GM11168 (cell line): ENCODE results near the gene SEC63.
"Not testable (repeated sequence)": the region's sequence is repeated elsewhere in the genome, so short reads cannot be mapped to it uniquely, and the experiment has no call there.

Source experiments
- in situ Hi-C: fragments of 300-500 bp; cut with MboI; formaldehyde crosslinking; loops from one replicate; pipeline ENCODE4 v1.12.0; 2022; ENCODE audit warnings: low sequenced_read_pairs; ENCODE audit not compliant: unreplicated experiment

SEC63 gene

GRCh38 chr6:107936162-107936909 is 21.7 kb downstream of the SEC63 start:
- in situ Hi-C loops, result no loop called here

- in situ Hi-C loops, result not testable (repeated sequence)
Measured at GRCh38 chr6:107934229-107934628, 23.8 kb downstream of the SEC63 start.

DNA sequence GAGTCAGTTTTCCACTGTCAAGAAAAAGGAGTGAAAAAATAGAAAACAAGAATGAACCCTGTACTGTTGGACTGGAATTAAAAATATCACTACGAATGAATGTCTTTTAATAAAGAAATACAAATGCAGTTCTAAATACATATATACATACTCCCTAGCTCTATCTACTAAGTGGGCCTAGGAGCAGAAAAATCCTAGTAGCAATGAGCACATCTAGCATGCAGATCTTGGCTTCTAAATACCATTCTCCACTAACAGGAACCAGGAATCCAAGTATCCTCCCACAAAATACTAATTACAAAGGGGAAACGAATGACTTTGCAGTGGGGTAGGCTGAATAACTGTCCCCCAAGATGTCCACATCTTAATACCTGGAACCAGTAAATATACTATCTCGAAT is 25.4 kb downstream of the SEC63 start:
- in situ Hi-C loops, result no loop called here

DNA sequence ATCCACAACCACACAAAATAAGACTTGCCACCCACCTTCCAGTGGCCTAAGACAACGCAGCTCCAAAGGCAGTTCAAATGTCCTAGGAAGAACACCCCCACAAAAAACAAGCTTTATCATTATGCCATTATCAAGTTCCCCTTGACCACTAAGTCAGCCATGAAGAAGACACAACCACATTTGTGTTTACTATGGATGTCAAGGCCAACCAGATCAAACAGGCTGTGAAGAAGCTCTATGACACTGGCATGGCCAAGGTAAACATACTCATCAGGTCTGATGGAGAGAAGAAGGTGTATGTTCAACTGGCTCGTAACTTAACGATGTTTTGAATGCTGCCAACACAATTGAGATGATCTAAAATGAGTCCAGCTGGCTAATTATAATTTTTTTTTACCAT is 26.1 kb downstream of the SEC63 start:
- in situ Hi-C loops, result no loop called here

DNA sequence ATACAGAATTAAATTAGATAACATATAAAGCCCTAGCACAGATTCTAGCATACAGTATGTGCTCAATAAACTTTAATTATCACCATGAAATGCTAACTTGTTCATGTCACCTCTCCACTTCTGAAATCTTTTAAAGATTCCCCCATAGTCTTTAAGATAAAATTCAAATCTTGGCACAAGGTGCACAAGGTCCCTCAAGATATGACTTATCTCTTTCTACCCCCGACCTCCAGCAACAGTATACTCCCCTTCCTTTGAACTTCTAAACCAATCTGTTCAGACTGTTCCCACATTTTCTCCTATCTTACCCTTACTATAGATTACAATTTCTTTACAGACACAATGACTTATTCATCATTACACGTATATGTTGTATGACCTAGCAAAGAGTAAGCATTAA is 29.0 kb downstream of the SEC63 start:
- in situ Hi-C loops, result no loop called here

GRCh38 chr6:107926697-107927544 is 31.1 kb downstream of the SEC63 start:
- in situ Hi-C loops, result not testable (repeated sequence)

GRCh38 chr6:107917451-107918375 is 40.3 kb downstream of the SEC63 start:
- in situ Hi-C loops, result no loop called here

DNA sequence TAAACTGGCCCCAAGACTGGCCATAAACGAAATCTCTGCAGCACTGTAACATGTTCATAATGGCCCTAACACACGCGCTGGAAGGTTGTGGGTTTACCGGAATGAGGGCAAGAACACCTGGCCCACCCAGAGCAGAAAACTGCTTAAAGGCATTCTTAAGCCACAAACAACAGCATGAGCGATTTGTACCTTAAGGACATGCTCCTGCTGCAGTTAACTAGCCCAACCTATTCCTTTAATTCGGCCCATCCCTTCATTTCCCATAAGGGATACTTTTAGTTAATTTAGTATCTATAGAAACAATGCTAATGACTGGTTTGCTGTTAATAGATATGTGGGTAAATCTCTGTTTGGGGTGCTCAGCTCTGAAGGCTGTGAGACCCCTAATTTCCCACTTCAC is 41.0 kb downstream of the SEC63 start:
- in situ Hi-C loops, result not testable (repeated sequence)

DNA sequence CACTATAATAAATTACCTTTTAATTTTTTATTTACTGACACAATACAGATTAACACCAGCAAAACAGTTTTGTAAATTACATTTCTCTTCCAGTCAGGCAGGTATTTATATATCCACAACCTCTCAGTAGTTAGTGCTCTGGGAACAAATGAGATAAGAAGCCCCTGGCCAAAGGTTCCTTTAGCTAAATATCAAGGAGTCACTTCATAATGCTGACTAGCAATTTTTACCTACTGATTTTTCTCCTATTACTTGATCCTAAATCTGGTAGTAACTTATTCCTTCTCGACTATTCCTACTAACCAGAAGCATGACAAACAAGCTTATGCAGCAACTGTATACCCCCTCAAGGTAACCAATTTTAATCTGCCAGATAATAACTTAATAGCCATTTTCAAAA is 46.3 kb downstream of the SEC63 start:
- in situ Hi-C loops, result no loop called here

GRCh38 chr6:107894809-107895396 is 63.1 kb downstream of the SEC63 start:
- in situ Hi-C loops, result no loop called here

DNA sequence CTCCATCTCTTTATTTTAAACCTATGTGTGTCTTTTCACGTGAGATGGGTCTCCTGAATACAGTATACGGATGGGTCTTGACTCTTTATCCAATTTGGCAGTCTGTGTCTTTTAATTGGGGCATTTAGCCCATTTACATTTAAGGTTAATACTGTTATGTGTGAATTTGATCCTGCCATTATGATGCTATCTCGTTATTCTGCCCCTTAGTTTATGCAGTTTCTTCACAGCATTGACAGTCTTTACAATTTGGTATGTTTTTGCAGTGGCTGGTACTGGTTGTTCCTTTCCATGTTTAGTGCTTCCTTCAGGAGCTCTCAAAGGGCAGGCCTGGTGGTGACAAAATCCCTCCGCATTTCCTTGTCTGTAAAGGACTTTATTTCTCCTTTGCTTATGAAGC is 67.6 kb downstream of the SEC63 start:
- in situ Hi-C loops, result not testable (repeated sequence)

DNA sequence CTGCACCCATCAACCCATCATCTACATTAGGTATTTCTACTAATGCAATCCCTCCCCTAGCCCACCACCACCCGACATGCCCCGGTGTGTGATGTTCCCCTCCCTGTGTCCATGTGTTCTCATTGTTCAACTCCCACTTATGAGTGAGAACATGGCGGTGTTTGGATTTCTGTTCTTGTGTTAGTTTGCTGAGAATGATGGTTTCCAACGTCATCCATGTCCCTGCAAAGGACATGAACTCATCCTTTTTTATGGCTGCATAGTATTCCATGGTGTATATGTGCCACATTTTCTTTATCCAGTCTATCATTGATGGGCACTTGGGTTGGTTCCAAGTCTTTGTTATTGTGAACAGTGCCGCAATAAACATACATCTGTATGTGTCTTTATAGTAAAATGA is 72.1 kb downstream of the SEC63 start:
- in situ Hi-C loops, result not testable (repeated sequence)

DNA sequence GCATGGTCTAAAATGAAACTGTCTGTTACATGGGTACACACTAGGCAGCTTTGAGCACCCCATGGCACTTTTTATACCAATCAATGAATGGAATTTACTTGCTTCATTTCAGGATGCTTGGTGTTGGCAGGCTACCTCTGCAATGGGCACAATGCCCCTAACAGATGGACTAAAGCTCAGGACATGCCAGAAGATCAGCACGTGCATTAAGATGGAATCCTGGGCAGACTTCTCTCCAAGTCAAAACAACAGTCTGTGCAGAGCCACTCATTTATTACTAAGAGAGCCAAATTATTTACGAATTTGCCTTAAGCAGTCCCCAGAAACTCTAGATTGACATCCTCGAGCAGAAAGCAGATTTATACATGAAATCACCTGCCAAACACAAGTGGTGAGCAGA is 78.1 kb downstream of the SEC63 start:
- in situ Hi-C loops, result no loop called here

DNA sequence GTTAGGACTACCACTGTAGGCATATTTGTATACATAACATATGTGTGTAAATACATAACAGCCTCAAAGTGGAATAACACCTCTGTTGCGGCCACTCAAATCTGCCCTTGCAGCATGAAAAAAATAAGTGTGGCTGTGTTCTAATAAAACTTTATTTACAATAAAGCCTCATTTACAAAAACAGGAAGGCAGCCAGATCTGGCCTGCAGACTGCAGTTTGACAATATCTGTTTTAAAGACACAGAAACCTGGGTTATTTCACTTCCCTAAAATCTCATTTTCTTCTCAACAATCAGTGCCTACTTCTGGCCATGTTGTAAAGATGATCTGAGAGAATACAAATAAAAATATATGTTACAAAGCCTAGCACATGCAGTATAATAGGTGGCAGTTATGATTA is 80.0 kb downstream of the SEC63 start:
- in situ Hi-C loops, result no loop called here

- in situ Hi-C loops, result no loop called here
Measured at GRCh38 chr6:107871976-107872375, 86.0 kb downstream of the SEC63 start.

- in situ Hi-C loops, result not testable (repeated sequence)
Measured at GRCh38 chr6:107871512-107871911, 86.5 kb downstream of the SEC63 start.

GRCh38 chr6:107871016-107871415 is 87.0 kb downstream of the SEC63 start:
- in situ Hi-C loops, result no loop called here

GRCh38 chr6:107870381-107870780 is 87.6 kb downstream of the SEC63 start:
- in situ Hi-C loops, result no loop called here

DNA sequence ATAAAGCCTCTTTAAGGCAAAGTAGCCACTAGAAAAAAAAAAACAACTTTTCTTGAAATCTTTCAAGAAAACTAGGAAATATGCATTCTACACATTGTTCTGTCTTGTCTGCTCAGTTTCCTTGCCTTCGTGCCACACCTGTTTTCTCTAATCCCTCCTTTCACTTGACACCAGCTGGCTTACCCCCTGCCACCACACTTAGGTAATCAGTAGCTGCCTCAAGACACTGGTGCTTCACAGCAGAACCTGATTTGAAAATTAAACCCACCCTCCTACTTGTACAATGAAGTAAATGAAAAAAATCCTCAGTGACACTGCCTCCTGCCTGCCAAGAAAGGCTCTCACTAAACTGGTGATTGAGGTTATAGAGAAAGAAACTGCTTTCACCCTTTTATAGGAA is 88.1 kb downstream of the SEC63 start:
- in situ Hi-C loops, result no loop called here
